NCI-H524 treated with DMSO at 0.1 percent for 48 hours (cell line): ENCODE results near the gene KRT15.
A peak's percentile ranks its signal among the peaks of the same experiment; 100 is the strongest.

Experiments
- DNase-seq: peaks from one replicate; lab custom pipeline; 2025; lab: John Stamatoyannopoulos, UW

Gene KRT15

GRCh38 chr17:41527063-41528023, 8.7 kb upstream of the KRT15 start:
- no peak for DNase-seq

- no peak for DNase-seq
These were observed 5.6 kb upstream of the KRT15 start for GRCh38 chr17:41524261-41524660.

GRCh38 chr17:41523787-41524186, 5.1 kb upstream of the KRT15 start:
- no peak for DNase-seq

- DNase-seq, result no peak
These were observed 4.5 kb upstream of the KRT15 start for GRCh38 chr17:41523225-41523593.

- DNase-seq, result no peak
These were observed 3.9 kb upstream of the KRT15 start for GRCh38 chr17:41522301-41523224.

GRCh38 chr17:41521574-41522261, 3.0 kb upstream of the KRT15 start:
- DNase-seq, result no peak

GRCh38 chr17:41520821-41521521, 2.3 kb upstream of the KRT15 start:
- DNase-seq, result no peak

GRCh38 chr17:41519501-41520224, 973 bp upstream of the KRT15 start:
- peak; percentile 6 for DNase-seq

GRCh38 chr17:41518031-41518430, 659 bp downstream of the KRT15 start:
- no peak for DNase-seq

GRCh38 chr17:41516830-41517283, 1.8 kb downstream of the KRT15 start:
- DNase-seq, result no peak

- no peak for DNase-seq
These were observed 2.4 kb downstream of the KRT15 start for GRCh38 chr17:41516147-41516829.

GRCh38 chr17:41513168-41513547, 5.5 kb downstream of the KRT15 start:
- DNase-seq, result no peak

- DNase-seq, result no peak
These were observed 6.0 kb downstream of the KRT15 start for GRCh38 chr17:41512546-41513167.

- no peak for DNase-seq
These were observed 7.0 kb downstream of the KRT15 start for GRCh38 chr17:41511716-41512115.

- no peak for DNase-seq
These were observed 7.6 kb downstream of the KRT15 start for GRCh38 chr17:41511116-41511515.

- DNase-seq, result no peak
These were observed 8.2 kb downstream of the KRT15 start for GRCh38 chr17:41510251-41511065.

GRCh38 chr17:41507315-41507880, 11.3 kb downstream of the KRT15 start:
- no peak for DNase-seq
